Thymus (tissue), 2 donors: ENCODE results near the gene RND2. TPM values are rescaled to one million over a fixed set of nuclear protein-coding genes. Genes with fewer than 3 reads are reported as not detected.

Experiments used
- polyA plus RNA-seq: library from polyadenylated mRNA; stranded (reverse); fragments of 200-250 nt; gene quantifications from one replicate; pipeline ENCODE4 v1.2.3, GENCODE V29; 2013
- total RNA-seq: library from RNA; stranded (reverse); fragments of 120-200 nt; gene quantifications from one replicate; pipeline ENCODE4 v1.2.4, GENCODE V29; 2013
- donor health status: healthy.

Gene RND2
- total and polyA plus RNA-seq, 2 donors = 0.41 to 0.42 TPM

Other genes with a start within 250 kb of the RND2 start
- 0.05 TPM for gene WNK4, start 244.6 kb upstream of the RND2 start, total RNA-seq
- 0.11 TPM for gene WNK4, start 244.6 kb upstream of the RND2 start, polyA plus RNA-seq
- gene COA3, start 226.5 kb upstream of the RND2 start, total RNA-seq = 72.4 TPM
- gene COA3, start 226.5 kb upstream of the RND2 start, polyA plus RNA-seq = 95.5 TPM
- gene CNTD1, start 226.4 kb upstream of the RND2 start, total RNA-seq = 0.09 TPM
- 0.32 TPM for gene CNTD1, start 226.4 kb upstream of the RND2 start, polyA plus RNA-seq
- gene BECN1, start 200.9 kb upstream of the RND2 start, total RNA-seq = 67.0 TPM
- 79.5 TPM for gene BECN1, start 200.9 kb upstream of the RND2 start, polyA plus RNA-seq
- 43.9 TPM for gene PSME3, start 191.8 kb upstream of the RND2 start, total RNA-seq
- 35.0 TPM for gene PSME3, start 191.8 kb upstream of the RND2 start, polyA plus RNA-seq
- gene AOC2, start 180.7 kb upstream of the RND2 start, total RNA-seq = 0.28 TPM
- gene AOC2, start 180.7 kb upstream of the RND2 start, polyA plus RNA-seq = 1.1 TPM
- gene AOC3, start 174.0 kb upstream of the RND2 start, total RNA-seq = 1.2 TPM
- gene AOC3, start 174.0 kb upstream of the RND2 start, polyA plus RNA-seq = 16.0 TPM
- gene G6PC1, start 124.4 kb upstream of the RND2 start, total RNA-seq = 0.05 TPM
- gene G6PC1, start 124.4 kb upstream of the RND2 start, polyA plus RNA-seq = 0.07 TPM
- gene AARSD1, start 60.8 kb upstream of the RND2 start, total RNA-seq = 34.2 TPM
- gene AARSD1, start 60.8 kb upstream of the RND2 start, polyA plus RNA-seq = 42.5 TPM
- gene PTGES3L, start 45.2 kb upstream of the RND2 start, total RNA-seq = 0.76 TPM
- gene PTGES3L, start 45.2 kb upstream of the RND2 start, polyA plus RNA-seq = 1.1 TPM
- gene RUNDC1, start 44.7 kb upstream of the RND2 start, total RNA-seq = 7.1 TPM
- gene RUNDC1, start 44.7 kb upstream of the RND2 start, polyA plus RNA-seq = 8.8 TPM
- 2,182 TPM for gene RPL27, start 26.8 kb upstream of the RND2 start, total RNA-seq
- 4,515 TPM for gene RPL27, start 26.8 kb upstream of the RND2 start, polyA plus RNA-seq
- 53.1 TPM for gene IFI35, start 18.4 kb upstream of the RND2 start, total RNA-seq
- 47.6 TPM for gene IFI35, start 18.4 kb upstream of the RND2 start, polyA plus RNA-seq
- 46.8 TPM for gene VAT1, start 2.8 kb upstream of the RND2 start, total RNA-seq
- 51.7 TPM for gene VAT1, start 2.8 kb upstream of the RND2 start, polyA plus RNA-seq
- 23.8 TPM for gene BRCA1, start 100.1 kb downstream of the RND2 start, total RNA-seq
- gene BRCA1, start 100.1 kb downstream of the RND2 start, polyA plus RNA-seq = 2.0 TPM
- 61.4 TPM for gene NBR1, start 146.0 kb downstream of the RND2 start, total RNA-seq
- gene NBR1, start 146.0 kb downstream of the RND2 start, polyA plus RNA-seq = 50.1 TPM
- gene TMEM106A, start 186.6 kb downstream of the RND2 start, total RNA-seq = 2.6 TPM
- 4.4 TPM for gene TMEM106A, start 186.6 kb downstream of the RND2 start, polyA plus RNA-seq
- gene CCDC200, start 203.4 kb downstream of the RND2 start, total RNA-seq = not detected
- gene CCDC200, start 203.4 kb downstream of the RND2 start, polyA plus RNA-seq = 0.39 TPM
- not detected for gene RNU2-1, start 208.7 kb downstream of the RND2 start, total RNA-seq
- not detected for gene RNU2-1, start 208.7 kb downstream of the RND2 start, polyA plus RNA-seq